ENCODE data around the gene MUC5B. TPM values are rescaled to one million over a fixed set of nuclear protein-coding genes. Genes with fewer than 3 reads are reported as not detected.

Gene MUC5B
- total and polyA plus RNA-seq, 2 donors (not counting 1 experiment from before 2014, with no cell fraction given): not detected

DNA sequence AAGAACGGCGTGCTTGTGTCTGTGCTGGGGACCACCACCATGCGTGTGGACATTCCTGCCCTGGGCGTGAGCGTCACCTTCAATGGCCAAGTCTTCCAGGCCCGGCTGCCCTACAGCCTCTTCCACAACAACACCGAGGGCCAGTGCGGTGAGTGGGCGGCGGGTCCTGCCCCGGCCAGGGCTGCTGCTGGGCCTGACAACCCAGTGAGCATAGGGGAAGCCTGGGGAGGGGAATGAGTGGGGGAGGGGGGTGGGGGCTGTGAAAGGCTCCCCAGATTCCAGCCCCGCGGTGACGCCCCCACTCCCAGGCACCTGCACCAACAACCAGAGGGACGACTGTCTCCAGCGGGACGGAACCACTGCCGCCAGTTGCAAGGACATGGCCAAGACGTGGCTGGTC, 31.9 kb downstream of the MUC5B start:
- no peak overlapping the region for H3K27ac ChIP-seq (ENCODE audit: low read length in 2 of 2)
- H3K9ac ChIP-seq (ENCODE audit: low read length): no peak overlapping the region
- H3K36me3 ChIP-seq (replicated peaks in 1 of 2; ENCODE audit: control extremely low read depth in 1 of 2, control insufficient read depth in 1 of 2, extremely low read depth in 1 of 2, insufficient read depth in 2 of 2, low read length in 1 of 2): no peaks in the 10 kb centered on the region
- Mint-ChIP-seq H3K4me3 (no peak overlapping the region), H3K9me3 (ENCODE audit: insufficient read depth) (no peaks in the 10 kb centered on the region), H3K4me1 (no peaks in the 10 kb centered on the region), H3K27me3 (no peaks in the 10 kb centered on the region), H3K27ac (no peak overlapping the region)
- no peaks in the 10 kb centered on the region for H3K79me2 ChIP-seq (ENCODE audit: control insufficient read depth, insufficient read depth, low read length)
- no peak for TF ChIP-seq CTCF (IDR thresholded peaks at IDR 0.05)
- no peak for TF ChIP-seq EZH2 (IDR thresholded peaks at IDR 0.05; ENCODE audit: borderline replicate concordance, insufficient read depth, low read depth, low read length, poor library complexity, severe bottlenecking)
- ChIA-PET POLR2A (no interaction called here), CTCF (no interaction called here)
- no peaks in the 10 kb centered on the region for H3K27me3 ChIP-seq (replicated peaks in 1 of 4; ENCODE audit: control extremely low read depth in 1 of 4, control insufficient read depth in 3 of 4, insufficient read depth in 4 of 4, low read length in 3 of 4)
- H3K4me1 ChIP-seq (ENCODE audit: control insufficient read depth in 2 of 2, insufficient read depth in 2 of 2, low read length in 2 of 2): no peaks in the 10 kb centered on the region
- no peak overlapping the region for H2AFZ ChIP-seq (ENCODE audit: insufficient read depth, low read depth, low read length, poor library complexity, severe bottlenecking)
- H3K9me3 ChIP-seq (ENCODE audit: control extremely low read depth in 1 of 3, control insufficient read depth in 2 of 3, insufficient read depth in 1 of 3, low read length in 2 of 3): peaks cover 0 to 12% (median 0%) of the 10 kb centered on the region in 3 donors
- intact Hi-C loops (cut with micrococcal nuclease): no loop called here
- 96% methylated on average over 10 of the region's 19 CpGs for WGBS (ENCODE audit: insufficient coverage)
- H3K4me2 ChIP-seq (replicated peaks; ENCODE audit: low read depth, low read length, poor library complexity, severe bottlenecking): no peak overlapping the region
- no peaks in the 10 kb centered on the region for H4K20me1 ChIP-seq (ENCODE audit: control insufficient read depth, insufficient read depth, low read length, poor library complexity, severe bottlenecking)
- no peak overlapping the region for H3K4me3 ChIP-seq (ENCODE audit: control extremely low read depth in 1 of 5, extremely low read depth in 1 of 5, insufficient read depth in 1 of 5, low read depth in 2 of 5, low read length in 4 of 5)
- ATAC-seq (ENCODE audit: low read depth) (no peak), DNase-seq (no peak)

DNA sequence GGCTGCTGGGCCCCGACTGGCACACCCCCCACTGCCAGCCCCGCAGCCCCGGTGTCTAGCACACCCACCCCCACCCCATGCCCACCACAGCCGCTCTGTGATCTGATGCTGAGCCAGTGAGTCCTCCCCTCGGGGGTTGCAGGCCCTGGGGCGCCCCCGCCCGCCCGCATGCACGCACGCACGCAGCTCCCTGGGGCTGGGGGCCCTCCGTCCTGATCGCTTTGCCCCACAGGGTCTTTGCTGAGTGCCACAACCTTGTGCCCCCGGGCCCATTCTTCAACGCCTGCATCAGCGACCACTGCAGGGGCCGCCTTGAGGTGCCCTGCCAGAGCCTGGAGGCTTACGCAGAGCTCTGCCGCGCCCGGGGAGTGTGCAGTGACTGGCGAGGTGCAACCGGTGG, 32.3 kb downstream of the MUC5B start:
- ChIA-PET POLR2A (no interaction called here), CTCF (no interaction called here)
- Histone ChIP-seq H3K79me2 (ENCODE audit: control insufficient read depth, insufficient read depth, low read length) (no peaks in the 10 kb centered on the region), H3K36me3 (replicated peaks in 1 of 2; ENCODE audit: control extremely low read depth in 1 of 2, control insufficient read depth in 1 of 2, extremely low read depth in 1 of 2, insufficient read depth in 2 of 2, low read length in 1 of 2) (no peaks in the 10 kb centered on the region), H3K9me3 (ENCODE audit: control extremely low read depth in 1 of 3, control insufficient read depth in 2 of 3, insufficient read depth in 1 of 3, low read length in 2 of 3) (peaks cover 0 to 12% (median 0%) of the 10 kb centered on the region in 3 donors), H3K4me3 (ENCODE audit: control extremely low read depth in 1 of 5, extremely low read depth in 1 of 5, insufficient read depth in 1 of 5, low read depth in 2 of 5, low read length in 4 of 5) (no peak overlapping the region), H3K27me3 (replicated peaks in 1 of 4; ENCODE audit: control extremely low read depth in 1 of 4, control insufficient read depth in 3 of 4, insufficient read depth in 4 of 4, low read length in 3 of 4) (no peaks in the 10 kb centered on the region), H3K4me2 (replicated peaks; ENCODE audit: low read depth, low read length, poor library complexity, severe bottlenecking) (no peak overlapping the region), H3K4me1 (ENCODE audit: control insufficient read depth in 2 of 2, insufficient read depth in 2 of 2, low read length in 2 of 2) (no peaks in the 10 kb centered on the region), H2AFZ (ENCODE audit: insufficient read depth, low read depth, low read length, poor library complexity, severe bottlenecking) (no peak overlapping the region), H3K9ac (ENCODE audit: low read length) (no peak overlapping the region), H4K20me1 (ENCODE audit: control insufficient read depth, insufficient read depth, low read length, poor library complexity, severe bottlenecking) (no peaks in the 10 kb centered on the region), H3K27ac (ENCODE audit: low read length in 2 of 2) (no peak overlapping the region)
- Mint-ChIP-seq H3K27me3 (no peaks in the 10 kb centered on the region), H3K9me3 (ENCODE audit: insufficient read depth) (no peaks in the 10 kb centered on the region), H3K4me3 (no peak overlapping the region), H3K27ac (no peak overlapping the region), H3K4me1 (no peaks in the 10 kb centered on the region)
- ATAC-seq (ENCODE audit: low read depth) (no peak), DNase-seq (no peak)
- WGBS (ENCODE audit: insufficient coverage): 89% methylated on average over 16 of the region's 24 CpGs
- TF ChIP-seq CTCF (IDR thresholded peaks at IDR 0.05): no peak
- TF ChIP-seq EZH2 (IDR thresholded peaks at IDR 0.05; ENCODE audit: borderline replicate concordance, insufficient read depth, low read depth, low read length, poor library complexity, severe bottlenecking): no peak
- intact Hi-C loops (cut with micrococcal nuclease): no loop called here

All from B cell (primary cell).